ENCODE measurements around the gene ODC1.
"Not testable (repeated sequence)": the region's sequence is repeated elsewhere in the genome, so short reads cannot be mapped to it uniquely, and the experiment has no call there.

The ODC1 gene

DNA sequence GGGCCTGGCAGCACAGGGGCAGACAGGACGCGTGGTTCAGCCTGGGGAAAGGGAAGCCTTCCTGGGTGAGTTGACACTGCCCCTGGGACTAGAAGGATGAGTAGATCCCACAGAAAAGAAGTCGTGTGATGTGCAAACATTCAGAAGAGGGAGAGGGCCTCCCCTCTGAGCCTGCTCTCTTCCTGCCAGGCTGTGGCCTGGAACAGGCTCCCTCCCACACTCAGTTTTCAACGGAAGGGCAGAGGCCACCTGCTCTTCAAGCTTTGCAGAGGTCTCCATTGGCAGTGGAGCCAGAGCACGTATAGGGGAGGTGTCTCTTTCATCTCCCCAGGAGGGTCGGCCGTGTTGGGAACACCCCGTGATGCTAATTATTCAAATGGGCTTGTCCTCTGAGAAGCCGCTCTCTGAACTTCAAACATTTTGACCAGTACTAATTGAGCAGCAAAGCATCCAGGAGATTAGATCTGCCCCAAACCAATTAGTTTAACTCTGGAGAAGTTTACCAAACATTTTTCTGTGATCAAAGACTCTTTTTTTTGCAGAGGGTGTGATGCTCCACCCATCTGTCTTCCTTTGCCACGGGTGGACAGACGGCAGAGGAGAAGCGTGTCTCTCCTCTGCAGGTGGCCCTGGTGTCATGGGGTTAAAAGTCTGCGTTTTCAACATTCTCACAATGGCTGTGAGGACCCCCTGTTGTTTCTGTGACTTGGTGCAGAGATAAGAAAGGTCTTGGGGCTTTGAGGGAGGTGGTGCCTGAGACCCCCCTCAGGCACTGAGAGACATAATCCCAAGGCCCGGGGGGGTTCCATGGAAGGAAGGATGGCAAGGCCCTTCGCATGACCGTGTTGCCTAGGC is 29.5 kb upstream of the ODC1 start:
- DNase-seq = no peak

DNA sequence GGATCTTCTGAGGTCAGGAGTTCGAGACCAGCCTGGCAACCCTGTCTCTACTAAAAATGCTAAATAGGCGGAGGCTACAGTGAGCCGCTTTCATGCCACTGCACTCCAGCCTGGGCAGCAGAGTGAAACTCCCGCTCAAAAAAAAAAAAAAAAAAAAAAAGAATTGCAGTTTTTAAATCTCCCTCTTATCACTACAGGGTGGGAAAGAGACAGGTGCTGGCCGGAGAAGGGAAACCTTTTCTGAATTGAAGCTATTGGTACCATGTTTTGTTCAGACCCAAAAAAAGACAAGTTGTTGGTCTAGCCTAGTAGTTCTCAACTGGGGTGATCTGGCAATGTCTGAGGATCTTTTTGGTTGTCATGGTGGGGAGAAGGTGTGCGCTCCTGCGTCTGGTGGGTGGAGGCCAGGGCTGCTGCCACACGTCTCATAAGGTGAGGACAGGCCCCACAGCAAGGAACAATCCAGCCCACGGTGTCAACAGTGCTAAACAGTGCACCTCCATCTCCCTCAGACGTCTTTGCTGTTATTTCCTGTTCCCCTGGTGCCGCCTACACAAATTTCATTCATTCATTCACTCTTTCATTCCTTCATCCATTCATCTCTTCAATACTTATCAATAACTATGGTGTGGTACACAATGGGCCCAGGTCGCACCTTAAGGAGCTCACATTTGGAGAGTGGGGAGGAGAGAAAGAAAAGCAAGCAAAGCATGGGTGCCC is 28.8 kb upstream of the ODC1 start:
- DNase-seq = no peak

DNA sequence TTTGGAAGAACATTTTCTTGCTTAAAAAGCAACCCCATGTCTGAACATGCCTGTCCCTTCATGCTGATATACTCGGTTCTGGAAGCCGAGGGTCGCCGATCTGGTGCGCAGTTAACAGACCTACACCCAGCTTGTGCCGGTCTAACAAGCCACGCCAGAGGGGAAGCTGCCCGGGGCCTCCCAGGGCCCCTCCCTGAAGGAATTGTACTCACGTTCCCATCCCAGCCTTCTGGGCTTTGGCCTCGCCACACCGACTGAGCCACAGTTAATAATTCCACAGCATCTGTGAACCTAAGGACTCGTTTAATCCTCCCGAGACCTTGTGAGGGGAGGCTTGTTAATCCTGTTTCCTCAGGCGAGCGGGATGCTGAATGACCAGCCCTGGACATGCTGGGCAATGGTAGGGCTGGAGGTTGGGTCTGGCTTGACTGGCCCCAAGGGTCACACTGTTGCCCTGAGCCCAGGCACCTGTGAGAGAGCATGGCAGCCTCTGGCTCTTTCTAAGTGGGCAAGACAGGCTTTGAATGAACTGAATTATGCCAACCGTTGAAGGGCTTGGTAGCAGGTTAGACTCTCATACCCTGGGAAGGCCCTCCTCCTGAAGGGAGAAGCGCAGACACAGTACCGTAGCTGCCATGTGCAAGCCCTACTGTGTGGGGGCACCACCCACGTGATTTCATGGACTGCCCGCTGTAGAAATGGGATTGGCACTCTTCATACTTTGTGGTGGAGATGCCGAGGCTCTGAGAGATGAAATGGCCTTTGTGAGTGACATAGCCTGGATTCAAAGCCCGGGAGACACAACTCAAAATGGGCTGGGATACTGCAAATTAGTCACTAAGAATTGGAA is 27.9 kb upstream of the ODC1 start:
- DNase-seq = no peak

DNA sequence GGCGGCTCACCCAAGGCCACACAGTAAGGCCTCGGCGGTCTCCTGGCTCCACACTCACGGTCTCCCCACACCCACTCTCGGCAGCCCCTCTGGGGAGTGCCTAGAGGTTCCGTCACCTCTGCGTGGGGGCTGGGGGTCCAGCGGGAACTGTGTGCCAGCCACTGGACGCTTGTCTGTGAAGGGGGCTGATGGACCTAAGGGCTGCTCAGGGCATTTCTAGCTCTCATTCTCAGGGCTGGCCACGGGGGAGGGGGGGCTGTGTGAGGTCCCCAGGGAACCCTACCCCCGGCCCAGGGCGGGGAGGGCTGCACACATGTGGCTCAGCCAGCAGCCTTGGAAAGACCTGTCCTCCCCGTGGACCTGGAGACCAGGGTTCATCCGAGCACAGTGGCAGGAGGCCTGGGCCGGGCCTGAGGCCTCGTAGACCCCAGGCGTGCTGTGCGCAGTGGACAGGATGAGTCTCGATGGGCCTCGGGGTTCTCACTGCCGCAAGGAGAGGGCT is 27.1 kb upstream of the ODC1 start:
- no peak for DNase-seq

DNA sequence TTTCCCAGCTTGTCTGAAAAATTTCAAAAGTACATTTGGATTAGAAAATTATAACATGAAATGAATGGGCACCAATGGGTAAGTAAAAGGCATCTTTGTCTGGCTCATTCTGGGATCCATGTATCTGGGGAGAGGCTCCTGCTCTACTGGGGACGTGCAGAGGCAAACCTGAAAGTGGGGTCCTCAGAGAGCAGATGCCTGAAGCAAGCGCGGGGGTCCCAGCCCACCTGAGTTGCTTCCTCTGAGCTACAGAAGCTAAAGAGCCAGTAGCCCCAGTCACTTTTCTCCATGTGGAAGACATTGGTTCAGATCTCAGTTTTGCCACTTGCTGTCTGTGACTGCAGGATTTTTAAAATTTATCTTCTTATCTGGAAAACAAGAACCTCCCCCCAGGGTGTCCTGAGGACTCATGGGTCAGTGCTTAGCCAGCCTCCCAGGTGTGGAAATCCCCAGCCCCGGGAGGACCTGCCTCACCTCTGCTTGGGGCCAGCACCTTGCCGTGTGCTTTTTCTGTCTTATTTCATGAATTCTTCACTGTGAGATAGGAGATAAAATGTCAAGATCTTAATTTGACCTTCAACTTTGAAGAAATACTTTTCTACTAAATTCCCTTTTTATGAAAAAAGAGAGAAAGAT is 25.1 kb upstream of the ODC1 start:
- no peak for DNase-seq

DNA sequence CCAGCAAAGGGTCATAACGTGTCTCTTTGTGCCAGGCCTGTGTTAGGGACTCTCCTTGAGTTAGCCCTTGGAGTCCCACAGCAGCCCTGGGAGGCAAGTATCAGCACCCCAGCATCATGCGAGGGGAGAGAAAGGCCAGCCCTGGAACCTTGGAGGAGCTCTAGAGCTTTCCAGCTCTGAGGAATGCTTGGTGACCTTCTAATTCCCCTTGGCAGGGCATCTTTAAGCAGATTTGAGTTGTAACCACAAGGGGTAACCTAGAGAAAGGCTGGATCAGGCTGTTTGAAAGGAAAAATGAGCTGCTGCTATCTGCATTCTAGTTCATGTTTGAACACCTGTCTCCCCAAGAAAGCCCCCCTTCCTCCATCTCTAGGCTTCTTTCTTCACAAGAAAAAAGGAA is 23.8 kb upstream of the ODC1 start:
- no peak for DNase-seq

DNA sequence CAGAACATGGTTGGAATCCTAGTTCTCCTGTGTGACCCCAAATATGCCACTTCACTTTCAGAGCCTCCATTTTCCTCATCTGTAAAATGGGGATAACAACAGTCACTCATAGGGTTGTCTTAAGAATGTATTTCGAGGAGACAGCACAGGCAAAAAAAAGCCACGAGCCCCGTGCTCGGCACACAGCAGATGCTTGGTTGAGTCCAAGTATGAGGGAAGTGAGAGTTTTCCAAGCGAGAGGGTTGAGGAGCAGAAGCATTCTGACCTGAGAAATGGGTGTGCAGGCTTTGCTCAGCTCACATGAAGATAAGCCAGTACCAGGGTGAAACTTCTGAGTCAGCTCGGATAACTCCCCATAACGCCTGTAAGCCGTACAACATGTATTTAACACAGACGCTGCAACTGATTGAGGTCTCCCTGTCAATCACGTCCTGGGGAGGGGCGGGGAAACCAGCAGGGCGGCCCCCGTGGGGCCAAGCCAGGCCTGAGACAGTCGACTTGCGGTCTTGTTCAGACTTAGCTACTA is 23.0 kb upstream of the ODC1 start:
- no peak for DNase-seq

DNA sequence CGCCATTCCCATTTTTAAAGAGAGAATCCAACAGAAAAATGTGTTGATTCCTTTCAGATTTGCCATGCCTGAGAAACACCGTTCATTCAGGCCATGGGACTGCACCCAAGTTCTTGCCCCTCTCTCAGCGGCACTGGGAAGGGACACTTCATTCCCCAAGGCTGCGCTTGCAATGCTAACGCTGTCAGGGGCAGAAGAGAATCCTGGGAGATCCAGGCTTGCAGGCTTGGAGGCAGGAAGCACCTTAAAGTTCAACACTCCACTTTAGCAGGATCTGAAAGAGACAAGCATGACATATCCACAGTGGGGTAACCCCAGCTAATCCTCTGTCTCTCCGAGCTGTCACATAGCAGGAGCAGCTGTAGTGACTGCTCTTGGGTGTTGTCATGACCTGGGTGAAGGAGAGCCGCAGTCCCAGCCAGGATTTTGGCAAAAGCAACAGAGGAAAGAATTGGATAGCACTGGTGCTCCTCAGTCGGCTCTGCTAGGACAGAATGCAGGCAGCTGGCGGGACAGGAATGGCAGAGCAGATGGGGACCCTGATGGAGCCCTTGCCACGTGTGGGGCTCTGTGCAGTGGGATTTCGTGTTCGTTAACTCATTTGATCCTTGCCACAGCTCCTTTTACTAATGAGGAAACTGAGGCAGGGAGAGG is 22.0 kb upstream of the ODC1 start:
- no peak for DNase-seq

DNA sequence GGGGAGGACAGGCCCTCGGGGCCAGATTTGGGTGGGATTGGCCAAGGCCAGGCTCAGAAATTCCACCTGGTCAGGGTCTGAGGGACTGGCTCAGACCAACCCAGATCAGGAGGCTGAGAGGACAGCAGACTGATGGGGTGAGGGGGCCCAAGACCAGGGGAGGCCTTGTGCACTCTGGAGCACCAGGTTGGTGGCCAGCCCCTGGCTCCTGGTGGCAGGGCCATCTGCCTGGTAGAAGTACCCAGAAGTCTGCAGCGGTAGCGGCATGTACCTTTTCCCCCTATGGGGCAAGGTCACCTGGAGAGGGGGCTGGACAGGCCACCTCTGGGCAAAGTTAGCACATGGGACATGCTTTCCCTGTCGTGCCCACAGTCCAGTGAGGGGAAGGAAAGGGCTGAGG is 21.2 kb upstream of the ODC1 start:
- no peak for DNase-seq

DNA sequence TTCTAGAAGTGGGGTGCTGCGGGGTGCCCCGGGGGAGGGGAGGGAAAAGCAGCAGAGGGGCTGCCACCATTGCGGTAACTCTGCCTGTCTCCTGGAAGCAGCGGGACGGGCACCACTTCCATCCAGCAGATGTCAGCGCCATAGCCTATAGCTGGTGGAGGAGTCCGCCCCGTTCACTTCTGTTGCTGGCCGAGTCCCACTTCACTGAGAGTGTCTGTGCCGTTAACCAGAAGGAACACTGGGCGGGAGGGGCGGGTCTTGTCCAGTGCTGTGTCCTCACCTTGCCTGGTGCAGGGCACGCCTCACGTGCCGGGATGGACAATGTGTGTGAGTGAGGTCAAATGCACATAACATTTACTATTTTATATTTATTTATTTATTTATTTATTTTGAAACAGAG is 19.3 kb upstream of the ODC1 start:
- DNase-seq = no peak

DNA sequence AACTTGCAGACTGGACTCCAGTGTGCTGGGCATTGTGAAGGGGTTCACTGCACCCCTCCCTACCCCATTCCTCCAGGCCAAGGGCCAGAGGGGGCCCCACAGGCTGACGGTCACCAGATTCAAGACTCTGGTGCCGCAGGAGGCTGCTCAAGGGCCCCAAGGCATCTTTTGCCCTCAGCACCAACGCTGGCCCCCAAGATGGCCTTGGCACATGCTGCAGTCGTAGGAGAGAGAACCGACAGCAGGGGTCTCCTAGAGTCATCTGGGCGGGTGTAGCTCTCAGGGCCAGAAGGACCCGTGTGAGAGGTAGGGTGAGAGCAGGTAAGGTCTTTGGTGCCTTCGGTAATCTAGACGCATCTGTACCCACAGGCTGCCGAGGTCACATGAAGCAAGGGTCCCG is 18.7 kb upstream of the ODC1 start:
- no peak for DNase-seq

DNA sequence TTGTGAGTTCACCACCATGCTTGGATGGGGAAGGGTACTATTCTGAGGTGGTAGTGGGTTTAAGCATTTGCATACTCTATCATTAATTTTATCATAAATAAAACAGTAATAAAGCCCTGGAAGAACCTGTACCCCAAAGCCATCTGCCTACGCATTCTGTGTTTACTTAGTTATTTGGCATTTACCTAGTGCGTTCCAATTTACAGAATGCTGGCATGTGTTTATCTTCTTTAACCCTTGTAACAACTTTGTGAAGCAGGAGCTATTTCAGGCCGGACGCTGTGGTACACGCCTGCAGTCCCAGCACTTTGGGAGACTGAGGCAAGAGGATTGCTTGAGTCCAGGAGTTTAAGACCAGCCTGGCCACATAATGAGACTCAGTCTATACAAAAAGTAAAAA is 17.8 kb upstream of the ODC1 start:
- DNase-seq = no peak

DNA sequence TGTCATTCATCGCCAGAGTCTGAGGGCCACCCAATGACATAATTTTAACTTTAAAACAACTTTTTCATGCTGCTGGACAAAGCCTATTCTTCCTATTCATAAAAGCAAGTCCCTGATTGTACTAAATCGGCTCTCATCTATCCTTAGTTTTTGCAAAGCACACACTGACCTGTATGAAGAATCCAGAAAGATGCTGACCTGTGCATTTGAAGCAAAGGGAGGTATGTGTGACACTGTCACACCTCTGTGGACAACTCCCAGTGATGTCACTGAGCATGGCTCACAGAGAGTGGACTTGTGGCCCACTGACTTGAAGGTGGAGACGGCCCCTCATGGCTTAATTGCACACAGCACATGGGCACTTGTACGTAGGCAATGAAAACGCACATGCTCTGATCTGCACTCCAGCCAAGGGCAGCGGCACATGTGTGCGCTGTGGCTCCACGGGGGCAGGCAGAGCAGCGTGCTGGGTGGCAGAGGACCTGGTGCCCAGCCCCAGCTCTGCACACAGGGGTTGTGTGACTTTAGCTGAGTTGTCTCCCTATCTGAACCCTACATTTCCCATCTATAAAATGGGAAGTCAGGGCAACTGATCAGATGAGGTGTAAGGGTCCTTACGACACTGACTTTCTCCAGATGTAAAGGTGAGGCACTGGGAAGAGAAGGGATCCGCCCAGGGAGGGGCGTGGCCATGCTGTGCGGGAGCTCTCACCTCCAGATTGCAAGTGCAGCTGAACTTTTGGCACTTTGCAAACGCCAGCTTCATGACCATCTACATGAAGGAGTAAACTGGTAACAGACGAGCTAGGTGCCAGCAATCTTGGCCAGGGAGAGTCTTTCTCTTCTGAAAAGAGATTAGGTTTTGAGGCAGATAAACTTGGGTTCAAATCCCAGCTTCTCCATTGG is 14.3 kb upstream of the ODC1 start:
- no peak for DNase-seq

DNA sequence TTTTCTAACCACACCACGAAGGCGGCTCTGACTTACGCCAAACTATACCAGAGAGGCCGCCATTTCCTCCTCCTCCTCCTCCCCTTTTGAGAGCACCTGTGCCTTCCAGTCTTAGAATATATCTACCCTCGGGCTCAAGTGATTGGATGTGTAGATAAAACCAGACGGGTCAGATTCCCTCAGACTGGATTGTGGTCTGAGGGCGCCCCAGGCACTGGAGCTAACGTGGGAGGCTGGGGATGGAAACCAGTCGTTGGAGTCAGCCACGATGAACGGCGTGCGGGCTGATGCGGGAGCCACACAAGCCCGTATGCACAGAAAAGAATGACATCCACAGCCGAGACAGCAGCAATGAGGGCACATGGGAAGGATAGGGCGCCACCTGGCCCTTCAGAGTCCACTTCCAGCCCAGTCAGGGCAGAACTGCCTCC is 12.3 kb upstream of the ODC1 start:
- DNase-seq = no peak

DNA sequence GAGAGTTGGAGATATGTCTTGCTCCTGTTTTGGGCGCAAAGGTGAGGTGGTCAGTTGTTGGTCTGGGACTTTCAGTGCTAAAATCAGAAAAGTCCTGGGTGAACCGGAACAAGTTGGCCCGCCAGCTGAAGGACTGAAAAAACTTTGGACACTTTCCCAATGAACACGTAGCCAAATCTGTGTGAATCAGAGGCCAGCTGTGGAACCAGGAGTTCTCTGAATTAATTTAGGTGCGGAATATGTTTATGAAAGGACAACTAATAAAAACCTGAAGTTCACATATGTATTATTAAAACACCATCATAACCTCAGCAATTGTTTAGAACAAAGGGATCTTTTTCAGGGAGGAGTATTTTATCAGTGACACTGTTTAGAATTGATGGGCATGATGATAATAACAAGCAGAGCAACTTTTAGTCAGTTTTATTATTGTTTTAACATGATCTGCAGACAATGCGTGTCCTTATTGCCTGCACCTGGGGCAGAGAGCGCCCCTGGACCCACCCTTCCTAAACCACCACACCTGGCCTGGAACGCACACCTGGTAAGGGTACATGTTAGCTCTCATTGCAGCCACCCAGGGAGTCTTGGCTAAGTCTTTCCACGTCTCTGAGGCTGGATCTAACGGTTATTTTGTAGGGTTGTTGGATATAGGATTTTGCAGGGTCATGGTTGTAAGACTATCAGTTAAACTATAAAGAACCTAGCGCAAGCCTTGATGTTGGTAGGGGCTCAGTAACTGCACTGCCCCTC is 9.9 kb upstream of the ODC1 start:
- DNase-seq = no peak

DNA sequence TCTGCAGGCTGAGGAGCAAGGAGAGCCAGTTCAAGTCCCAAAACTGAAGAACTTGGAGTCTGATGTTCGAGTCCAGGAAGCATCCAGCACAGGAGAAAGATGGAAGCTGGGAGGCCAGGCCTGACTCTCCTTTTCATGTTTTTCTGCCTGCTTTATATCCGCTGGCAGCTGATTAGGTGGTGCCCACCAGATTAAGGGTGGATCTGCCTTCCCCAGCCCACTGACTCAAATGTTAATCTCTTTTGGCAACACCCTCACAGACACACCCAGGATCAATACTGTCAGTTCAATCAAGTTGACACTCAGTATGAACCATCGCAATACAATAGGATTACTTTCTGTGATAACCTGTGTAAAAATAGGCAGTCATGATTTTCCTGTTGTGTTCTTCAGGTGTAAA is 9.1 kb upstream of the ODC1 start:
- DNase-seq = not testable (repeated sequence)

DNA sequence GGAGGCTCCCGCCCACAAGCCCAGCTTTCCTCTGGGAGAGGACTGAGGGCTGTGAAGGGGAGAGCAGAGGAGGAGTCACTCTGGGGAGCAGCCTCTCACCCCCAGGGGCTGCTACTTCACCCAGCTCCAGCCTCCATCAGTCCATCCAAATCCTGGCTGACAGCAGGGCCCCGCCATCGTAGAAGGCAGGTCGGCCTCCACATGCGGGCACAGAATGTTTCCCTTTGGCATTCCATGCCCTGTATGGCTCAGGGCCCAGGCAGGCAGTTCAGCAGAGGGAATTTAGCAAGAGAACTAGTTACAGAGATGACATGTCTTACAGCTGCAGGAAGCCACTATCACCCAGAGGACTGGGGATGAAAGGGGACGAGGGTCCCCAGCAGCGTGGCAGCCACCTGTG is 6.4 kb upstream of the ODC1 start:
- DNase-seq = no peak

DNA sequence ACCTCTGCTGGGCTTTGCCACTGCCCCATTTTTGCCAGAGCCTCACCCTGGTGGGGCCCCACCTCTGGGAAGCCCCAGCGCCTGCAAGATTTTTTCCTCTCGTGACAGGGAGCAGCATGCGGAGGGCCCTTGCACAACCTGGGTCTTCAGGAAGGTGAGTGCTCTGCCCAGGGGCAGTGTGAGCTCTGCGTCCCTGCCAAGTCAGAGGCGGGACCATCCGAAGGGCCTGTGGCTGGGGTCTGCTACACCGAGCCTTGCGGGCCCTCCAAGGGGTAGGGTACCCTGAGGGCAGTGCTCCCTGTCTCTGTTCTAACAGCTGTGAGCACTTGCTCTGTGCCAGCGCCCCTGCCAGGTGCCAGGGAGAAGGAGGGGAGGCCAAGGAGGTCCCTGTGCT is 5.8 kb upstream of the ODC1 start:
- DNase-seq = no peak

DNA sequence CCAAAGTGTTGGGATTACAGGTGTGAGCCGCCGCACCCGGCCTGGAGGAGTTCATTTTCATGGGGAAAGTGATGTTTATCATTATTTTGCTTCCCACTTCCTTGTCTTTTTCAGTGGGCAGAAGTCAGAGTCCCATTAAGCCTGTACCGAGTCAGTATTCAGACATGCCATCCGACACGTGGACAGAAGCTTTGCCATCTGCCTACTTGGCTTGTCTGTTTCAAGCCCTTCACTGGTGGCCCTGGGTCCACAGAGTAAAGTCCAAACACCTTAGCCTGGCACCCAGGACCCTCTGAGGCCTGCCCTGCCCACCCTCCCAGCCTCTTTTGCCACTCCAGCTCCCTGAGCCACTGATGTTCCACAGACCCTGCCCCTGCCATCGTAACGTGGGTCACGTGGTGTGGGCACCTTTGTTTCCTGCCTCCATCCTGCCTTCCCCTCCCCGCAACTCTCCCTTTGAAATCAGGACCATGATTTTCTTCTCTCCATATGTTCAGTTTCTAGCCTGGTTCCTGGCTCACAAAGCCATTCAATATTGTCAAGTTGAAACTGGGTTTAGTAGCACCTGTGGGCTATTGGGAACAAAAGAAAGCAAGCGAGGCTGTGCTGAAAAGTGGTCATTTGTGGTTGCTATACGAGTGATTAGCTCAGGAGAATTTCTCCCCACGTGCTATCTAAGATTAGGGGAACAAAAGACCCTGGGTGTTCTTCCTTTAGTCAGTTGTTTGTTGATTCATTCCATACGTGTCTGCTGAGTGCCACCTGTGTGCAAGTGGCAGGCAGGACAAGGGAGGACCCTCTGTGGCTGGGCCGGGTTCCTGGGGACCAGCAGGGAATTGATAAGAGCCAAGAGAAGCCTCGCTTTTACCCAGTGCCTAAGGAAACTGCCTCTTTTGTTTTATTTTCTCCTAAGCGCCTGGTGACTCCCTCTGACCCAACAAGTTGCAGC is 5.1 kb upstream of the ODC1 start:
- no peak for DNase-seq
